Measurements from ENCODE around the gene LAMC3. TPM values are rescaled to one million over a fixed set of nuclear protein-coding genes. Genes with fewer than 3 reads are reported as not detected.

The LAMC3 gene
- total RNA-seq, 1 donor from 2014 or later: not detected

GRCh38 chr9:130988400-130988747 lies 20.6 kb upstream of the LAMC3 start:
- Mint-ChIP-seq H3K9me3 (no peaks in the 10 kb centered on the region), H3K4me3 (peak overlapping the region; percentile 0), H3K36me3 (no peaks in the 10 kb centered on the region), H3K27ac (peak overlapping the region; percentile 3), H3K27me3 (ENCODE audit: insufficient read depth, low read depth) (peaks cover 23% of the 10 kb centered on the region), H3K4me1 (peaks cover 59% of the 10 kb centered on the region)
- no peaks in the 10 kb centered on the region for H4K20me1 ChIP-seq (ENCODE audit: low read depth)
- no peak overlapping the region for H3K27ac ChIP-seq
- no peak for DNase-seq (ENCODE audit: low spot score)
- H3K27me3 ChIP-seq: no peaks in the 10 kb centered on the region
- H3K79me2 ChIP-seq (ENCODE audit: low read depth): no peaks in the 10 kb centered on the region
- H3F3A ChIP-seq (ENCODE audit: low read depth): no peaks in the 10 kb centered on the region
- H3K4me2 ChIP-seq: no peak overlapping the region
- no peaks in the 10 kb centered on the region for H3K36me3 ChIP-seq
- H2AFZ ChIP-seq (replicated peaks): no peak overlapping the region
- H3K4me1 ChIP-seq: no peaks in the 10 kb centered on the region
- H3K9me3 ChIP-seq (ENCODE audit: low read depth): no peaks in the 10 kb centered on the region
- no peak overlapping the region for H3K9ac ChIP-seq
- no peak overlapping the region for H3K4me3 ChIP-seq
- TF ChIP-seq, protein P1, sequence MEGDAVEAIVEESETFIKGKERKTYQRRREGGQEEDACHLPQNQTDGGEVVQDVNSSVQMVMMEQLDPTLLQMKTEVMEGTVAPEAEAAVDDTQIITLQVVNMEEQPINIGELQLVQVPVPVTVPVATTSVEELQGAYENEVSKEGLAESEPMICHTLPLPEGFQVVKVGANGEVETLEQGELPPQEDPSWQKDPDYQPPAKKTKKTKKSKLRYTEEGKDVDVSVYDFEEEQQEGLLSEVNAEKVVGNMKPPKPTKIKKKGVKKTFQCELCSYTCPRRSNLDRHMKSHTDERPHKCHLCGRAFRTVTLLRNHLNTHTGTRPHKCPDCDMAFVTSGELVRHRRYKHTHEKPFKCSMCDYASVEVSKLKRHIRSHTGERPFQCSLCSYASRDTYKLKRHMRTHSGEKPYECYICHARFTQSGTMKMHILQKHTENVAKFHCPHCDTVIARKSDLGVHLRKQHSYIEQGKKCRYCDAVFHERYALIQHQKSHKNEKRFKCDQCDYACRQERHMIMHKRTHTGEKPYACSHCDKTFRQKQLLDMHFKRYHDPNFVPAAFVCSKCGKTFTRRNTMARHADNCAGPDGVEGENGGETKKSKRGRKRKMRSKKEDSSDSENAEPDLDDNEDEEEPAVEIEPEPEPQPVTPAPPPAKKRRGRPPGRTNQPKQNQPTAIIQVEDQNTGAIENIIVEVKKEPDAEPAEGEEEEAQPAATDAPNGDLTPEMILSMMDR (IDR thresholded peaks at IDR 0.05): no peak
- TF ChIP-seq EZH2 (IDR thresholded peaks at IDR 0.05) (no peak), EZH2phosphoT487 (IDR thresholded peaks at IDR 0.05) (no peak)

- TF ChIP-seq EZH2phosphoT487 (IDR thresholded peaks at IDR 0.05): no peak
- Histone ChIP-seq H3K4me1 (no peaks in the 10 kb centered on the region), H4K20me1 (ENCODE audit: low read depth) (no peaks in the 10 kb centered on the region), H3K27ac (no peak overlapping the region), H3K4me3 (no peak overlapping the region), H3K9ac (no peak overlapping the region), H3K9me3 (ENCODE audit: low read depth) (no peaks in the 10 kb centered on the region), H3K4me2 (no peak overlapping the region), H3K27me3 (no peaks in the 10 kb centered on the region), H2AFZ (replicated peaks) (no peak overlapping the region), H3K36me3 (no peaks in the 10 kb centered on the region), H3K79me2 (ENCODE audit: low read depth) (no peaks in the 10 kb centered on the region), H3F3A (ENCODE audit: low read depth) (no peaks in the 10 kb centered on the region)
- H3K4me3 Mint-ChIP-seq: no peak overlapping the region
- H3K9me3 Mint-ChIP-seq: no peaks in the 10 kb centered on the region
- H3K27ac Mint-ChIP-seq: no peak overlapping the region
- peaks cover 59% of the 10 kb centered on the region for H3K4me1 Mint-ChIP-seq
- H3K27me3 Mint-ChIP-seq (ENCODE audit: insufficient read depth, low read depth): peaks cover 21% of the 10 kb centered on the region
- H3K36me3 Mint-ChIP-seq: no peaks in the 10 kb centered on the region
- no peak for DNase-seq (ENCODE audit: low spot score)
Measured at GRCh38 chr9:130988905-130989304, 20.1 kb upstream of the LAMC3 start.

DNA sequence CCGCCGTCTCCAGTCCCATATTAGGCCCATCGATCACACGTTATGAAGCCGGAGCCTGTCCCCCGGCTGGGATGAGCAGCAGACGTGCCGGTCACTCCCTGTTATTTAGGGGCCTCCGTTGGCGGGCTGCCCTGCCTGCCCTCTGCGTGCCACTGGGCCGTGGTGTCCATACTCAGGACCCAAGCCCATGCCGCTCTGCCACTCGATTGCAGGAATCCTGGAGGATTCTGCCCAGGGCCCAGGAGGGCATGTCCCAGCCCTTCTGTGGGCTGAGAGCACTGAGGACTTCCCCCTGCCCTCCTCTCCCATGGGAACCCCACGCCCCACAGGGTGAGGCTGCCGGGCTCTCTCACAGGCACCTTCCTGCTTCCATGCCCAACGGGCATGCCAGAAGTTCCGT lies 19.6 kb upstream of the LAMC3 start:
- no peaks in the 10 kb centered on the region for H3K4me1 ChIP-seq
- H3K4me2 ChIP-seq: no peak overlapping the region
- H2AFZ ChIP-seq (replicated peaks): no peak overlapping the region
- no peaks in the 10 kb centered on the region for H3K9me3 ChIP-seq (ENCODE audit: low read depth)
- H4K20me1 ChIP-seq (ENCODE audit: low read depth): no peaks in the 10 kb centered on the region
- H3K27ac ChIP-seq: no peak overlapping the region
- DNase-seq (ENCODE audit: low spot score): no peak
- H3K9ac ChIP-seq: no peak overlapping the region
- H3K79me2 ChIP-seq (ENCODE audit: low read depth): no peaks in the 10 kb centered on the region
- Mint-ChIP-seq H3K27me3 (ENCODE audit: insufficient read depth, low read depth) (peaks cover 24% of the 10 kb centered on the region), H3K27ac (no peak overlapping the region), H3K4me1 (peaks cover 57% of the 10 kb centered on the region), H3K9me3 (no peaks in the 10 kb centered on the region), H3K36me3 (no peaks in the 10 kb centered on the region), H3K4me3 (peak overlapping the region; percentile 30)
- no peak overlapping the region for H3K4me3 ChIP-seq
- H3K36me3 ChIP-seq: no peaks in the 10 kb centered on the region
- H3K27me3 ChIP-seq: no peaks in the 10 kb centered on the region
- no peaks in the 10 kb centered on the region for H3F3A ChIP-seq (ENCODE audit: low read depth)
- TF ChIP-seq EZH2phosphoT487 (IDR thresholded peaks at IDR 0.05): no peak
- TF ChIP-seq, protein P1 (IDR thresholded peaks at IDR 0.05): no peak
- TF ChIP-seq EZH2 (IDR thresholded peaks at IDR 0.05): no peak

- no peak for DNase-seq (ENCODE audit: low spot score)
- peaks cover 57% of the 10 kb centered on the region for H3K4me1 Mint-ChIP-seq
- no peak overlapping the region for H3K4me2 ChIP-seq
- H3K27me3 ChIP-seq: no peaks in the 10 kb centered on the region
- H3K36me3 Mint-ChIP-seq: no peaks in the 10 kb centered on the region
- no peak overlapping the region for H3K4me3 Mint-ChIP-seq
- H3K9me3 ChIP-seq (ENCODE audit: low read depth): no peaks in the 10 kb centered on the region
- peaks cover 27% of the 10 kb centered on the region for H3K27me3 Mint-ChIP-seq (ENCODE audit: insufficient read depth, low read depth)
- H3K9me3 Mint-ChIP-seq: no peaks in the 10 kb centered on the region
- TF ChIP-seq EZH2phosphoT487 (IDR thresholded peaks at IDR 0.05) (no peak), EZH2 (IDR thresholded peaks at IDR 0.05) (no peak)
- TF ChIP-seq, protein P1 (IDR thresholded peaks at IDR 0.05): no peak
- H4K20me1 ChIP-seq (ENCODE audit: low read depth): peaks cover under 1% of the 10 kb centered on the region
- H3K27ac ChIP-seq: no peak overlapping the region
- no peaks in the 10 kb centered on the region for H3K4me1 ChIP-seq
- no peak overlapping the region for H3K9ac ChIP-seq
- H3K27ac Mint-ChIP-seq: no peak overlapping the region
- H3F3A ChIP-seq (ENCODE audit: low read depth): peaks cover 1% of the 10 kb centered on the region
- no peaks in the 10 kb centered on the region for H3K79me2 ChIP-seq (ENCODE audit: low read depth)
- H3K36me3 ChIP-seq: no peaks in the 10 kb centered on the region
- no peak overlapping the region for H3K4me3 ChIP-seq
- H2AFZ ChIP-seq (replicated peaks): no peak overlapping the region
Measured at GRCh38 chr9:130989891-130990290, 19.1 kb upstream of the LAMC3 start.

Measured in neural progenitor cell (in vitro differentiated cells).